Measurements from ENCODE around the gene SUPT20HL2.

DNA sequence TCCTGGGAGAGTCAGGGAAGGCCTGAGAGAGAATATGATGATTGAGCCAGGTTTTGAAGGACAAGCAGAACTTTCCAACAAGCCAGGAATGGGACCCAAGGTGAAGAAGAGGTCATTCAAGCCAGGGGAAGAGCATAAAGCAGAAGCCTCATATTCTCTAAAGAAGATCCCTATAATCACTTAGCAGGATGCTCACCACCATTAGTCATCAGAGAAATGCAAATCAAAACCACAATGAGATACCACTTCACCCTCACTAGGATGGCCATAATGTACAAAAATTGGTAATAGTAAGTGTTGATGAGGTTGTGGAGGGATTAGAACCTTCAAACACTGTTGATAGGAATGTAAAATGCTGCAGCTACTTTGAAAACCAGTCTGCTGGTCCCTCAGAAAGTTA, 26.0 kb upstream of the SUPT20HL2 start:
- TF ChIP-seq RAD21 (IDR thresholded peaks at IDR 0.05; ENCODE audit: insufficient read depth, low read depth, low read length) = no peak
- no peak for TF ChIP-seq ATF2 (IDR thresholded peaks at IDR 0.05; ENCODE audit: low read length)
- TF ChIP-seq NFXL1 (IDR thresholded peaks at IDR 0.05; ENCODE audit: borderline replicate concordance) = no peak
- TF ChIP-seq POLR2AphosphoS5 (IDR thresholded peaks at IDR 0.05; ENCODE audit: low read length) = no peak
- TF ChIP-seq, protein P1, sequence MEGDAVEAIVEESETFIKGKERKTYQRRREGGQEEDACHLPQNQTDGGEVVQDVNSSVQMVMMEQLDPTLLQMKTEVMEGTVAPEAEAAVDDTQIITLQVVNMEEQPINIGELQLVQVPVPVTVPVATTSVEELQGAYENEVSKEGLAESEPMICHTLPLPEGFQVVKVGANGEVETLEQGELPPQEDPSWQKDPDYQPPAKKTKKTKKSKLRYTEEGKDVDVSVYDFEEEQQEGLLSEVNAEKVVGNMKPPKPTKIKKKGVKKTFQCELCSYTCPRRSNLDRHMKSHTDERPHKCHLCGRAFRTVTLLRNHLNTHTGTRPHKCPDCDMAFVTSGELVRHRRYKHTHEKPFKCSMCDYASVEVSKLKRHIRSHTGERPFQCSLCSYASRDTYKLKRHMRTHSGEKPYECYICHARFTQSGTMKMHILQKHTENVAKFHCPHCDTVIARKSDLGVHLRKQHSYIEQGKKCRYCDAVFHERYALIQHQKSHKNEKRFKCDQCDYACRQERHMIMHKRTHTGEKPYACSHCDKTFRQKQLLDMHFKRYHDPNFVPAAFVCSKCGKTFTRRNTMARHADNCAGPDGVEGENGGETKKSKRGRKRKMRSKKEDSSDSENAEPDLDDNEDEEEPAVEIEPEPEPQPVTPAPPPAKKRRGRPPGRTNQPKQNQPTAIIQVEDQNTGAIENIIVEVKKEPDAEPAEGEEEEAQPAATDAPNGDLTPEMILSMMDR (IDR thresholded peaks at IDR 0.05 in 2 of 3, conservative IDR thresholded peaks at IDR 0.05 in 1 of 3; ENCODE audit: control insufficient read depth in 2 of 3, extremely low read depth in 1 of 3, insufficient read depth in 1 of 3, low read depth in 3 of 3, low read length in 3 of 3) = no peak
- no peak for TF ChIP-seq WRNIP1 (IDR thresholded peaks at IDR 0.05; ENCODE audit: borderline replicate concordance, low read depth, low read length)
- no peak for TF ChIP-seq EZH2 (IDR thresholded peaks at IDR 0.05; ENCODE audit: borderline replicate concordance, control insufficient read depth, low read depth, low read length)
- no peak for TF ChIP-seq HDAC2 (IDR thresholded peaks at IDR 0.05)
